Calu3 (cell line): ENCODE results near the gene TSPAN7. TPM values are rescaled to one million over a fixed set of nuclear protein-coding genes. Genes with fewer than 3 reads are reported as not detected.

ENCODE experiments used
- BruUV-seq: library from RNA; stranded (reverse); fragments of 400-500 nt; replicated peaks from 2 replicates; lab custom pipeline; 2021; lab: Mats Ljungman, UMichigan
- CTCF ChIA-PET: fragments of 300-600 bp; sonication (Branson Sonifier 250); formaldehyde crosslinking; loops from one replicate; lab custom pipeline; 2022; ENCODE audit warnings: antibody characterized with exemption; lab: Charles Lee
- DNase-seq: peaks from one replicate; pipeline ENCODE4 v3.0.0; 2022
- H3K27ac Mint-ChIP-seq: one replicate; pipeline ENCODE4 v1.8.0; 2022; ENCODE audit warnings: mixed read lengths; ENCODE audit not compliant: unreplicated experiment
- H3K27me3 Mint-ChIP-seq: one replicate; pipeline ENCODE4 v1.8.0; 2022; ENCODE audit warnings: mixed read lengths; ENCODE audit not compliant: unreplicated experiment
- H3K36me3 Mint-ChIP-seq: one replicate; pipeline ENCODE4 v1.8.0; 2022; ENCODE audit warnings: mild to moderate bottlenecking, moderate library complexity, mixed read lengths; ENCODE audit not compliant: insufficient read depth, unreplicated experiment
- H3K4me1 Mint-ChIP-seq: one replicate; pipeline ENCODE4 v1.8.0; 2022; ENCODE audit warnings: mild to moderate bottlenecking, low read depth, mixed read lengths; ENCODE audit not compliant: unreplicated experiment
- H3K4me3 Mint-ChIP-seq: one replicate; pipeline ENCODE4 v1.8.0; 2022; ENCODE audit warnings: mild to moderate bottlenecking, low read depth, moderate library complexity, mixed read lengths; ENCODE audit not compliant: unreplicated experiment
- H3K9me3 Mint-ChIP-seq: one replicate; pipeline ENCODE4 v1.8.0; 2022; ENCODE audit warnings: low read depth, mixed read lengths; ENCODE audit not compliant: unreplicated experiment
- CTCF ChIP-seq: fragments of 200-600 bp; IDR thresholded peaks from one replicate; pipeline ENCODE4 v1.8.0; 2022; ENCODE audit warnings: antibody characterized with exemption; ENCODE audit not compliant: unreplicated experiment
- intact Hi-C: fragments of 100-400 bp; cut with micrococcal nuclease; formaldehyde crosslinking; loops from one replicate; pipeline ENCODE4 v1.10.0; 2022; ENCODE audit not compliant: unreplicated experiment
- total RNA-seq: library from RNA; stranded (reverse); gene quantifications from 2 replicates; pipeline ENCODE4 v1.2.3, GENCODE V29; 2022

Gene TSPAN7
- total RNA-seq, 1 experiment from 2014 or later, result 0.21 TPM

- Mint-ChIP-seq H3K27me3 (peaks cover 34% of the 10 kb centered on the region), H3K9me3 (no peaks in the 10 kb centered on the region), H3K4me1 (no peaks in the 10 kb centered on the region), H3K27ac (no peak overlapping the region), H3K4me3 (no peak overlapping the region), H3K36me3 (no peaks in the 10 kb centered on the region)
- CTCF ChIA-PET, result no interaction called here
- BruUV-seq, result no TSS peak
- intact Hi-C loops, result no loop called here
- no peak for DNase-seq
- TF ChIP-seq CTCF, result no peak
Observed at GRCh38 chrX:38697461-38697860, 136.1 kb downstream of the TSPAN7 start.

- CTCF ChIA-PET, result no interaction called here
- Mint-ChIP-seq H3K4me3 (no peak overlapping the region), H3K27ac (no peak overlapping the region), H3K9me3 (no peaks in the 10 kb centered on the region), H3K4me1 (no peaks in the 10 kb centered on the region), H3K36me3 (no peaks in the 10 kb centered on the region), H3K27me3 (peaks cover 30% of the 10 kb centered on the region)
- BruUV-seq, result no TSS peak
- DNase-seq, result no peak
- no peak for TF ChIP-seq CTCF
- intact Hi-C loops, result no loop called here
Observed at GRCh38 chrX:38699121-38699520, 137.8 kb downstream of the TSPAN7 start.

- Mint-ChIP-seq H3K27me3 (peaks cover 30% of the 10 kb centered on the region), H3K4me3 (no peak overlapping the region), H3K4me1 (no peaks in the 10 kb centered on the region), H3K27ac (no peak overlapping the region), H3K36me3 (no peaks in the 10 kb centered on the region), H3K9me3 (no peaks in the 10 kb centered on the region)
- intact Hi-C loops, result no loop called here
- CTCF ChIA-PET, result no interaction called here
- BruUV-seq, result no TSS peak
- no peak for TF ChIP-seq CTCF
- no peak for DNase-seq
Observed at GRCh38 chrX:38699696-38700095, 138.4 kb downstream of the TSPAN7 start.

GRCh38 chrX:38701073-38701472 lies 139.7 kb downstream of the TSPAN7 start:
- no peaks in the 10 kb centered on the region for H3K9me3 Mint-ChIP-seq
- DNase-seq, result no peak
- H3K4me1 Mint-ChIP-seq, result no peaks in the 10 kb centered on the region
- CTCF ChIA-PET, result no interaction called here
- H3K27ac Mint-ChIP-seq, result no peak overlapping the region
- peaks cover 30% of the 10 kb centered on the region for H3K27me3 Mint-ChIP-seq
- BruUV-seq, result no TSS peak
- H3K36me3 Mint-ChIP-seq, result no peaks in the 10 kb centered on the region
- no peak for TF ChIP-seq CTCF
- no peak overlapping the region for H3K4me3 Mint-ChIP-seq
- intact Hi-C loops, result no loop called here
